ENCODE data around the gene OLFML1. TPM values are rescaled to one million over a fixed set of nuclear protein-coding genes. Genes with fewer than 3 reads are reported as not detected.

OLFML1 gene
- total RNA-seq, 4 donors from 2014 or later, result 1.2 to 13.1 (median 6.6) TPM

DNA sequence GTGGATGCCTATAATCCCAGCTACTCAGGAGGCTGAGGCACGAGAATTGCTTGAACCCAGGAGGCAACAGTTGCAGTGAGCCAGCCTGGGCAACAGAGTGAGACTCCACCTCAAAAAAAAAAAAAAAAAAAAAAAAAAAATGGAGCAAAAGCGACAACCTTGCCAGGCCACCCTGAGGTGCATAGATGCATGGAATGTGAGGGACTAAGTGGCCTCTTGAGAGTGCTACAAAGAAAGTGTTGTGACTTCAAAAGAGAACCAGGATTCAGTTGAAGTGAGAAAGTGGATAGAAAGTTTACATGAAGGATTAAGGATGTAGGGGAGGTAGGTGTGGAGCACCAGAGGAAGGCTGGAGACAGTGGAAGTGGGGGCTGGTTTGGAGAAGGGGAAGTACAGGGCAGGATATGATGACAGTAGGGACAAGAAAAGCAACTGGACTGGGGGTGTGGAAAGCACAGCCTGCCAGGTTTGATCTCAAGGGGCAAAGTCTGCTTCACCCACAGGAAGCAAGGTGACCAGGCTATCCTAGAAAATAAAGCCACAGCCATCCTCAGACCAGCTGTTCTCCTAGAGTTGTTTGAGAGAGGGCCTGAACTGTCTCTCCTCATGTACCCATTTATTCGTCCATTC lies 36.0 kb upstream of the OLFML1 start:
- peak overlapping the region in 1 of 4 donors; percentile 28 for H3K27ac ChIP-seq

GRCh38 chr11:7449841-7450214 lies 35.5 kb upstream of the OLFML1 start:
- Histone ChIP-seq H3K9me3 (no peaks in the 10 kb centered on the region), H3K27me3 (no peaks in the 10 kb centered on the region), H3K4me3 (no peak overlapping the region), H3K4me1 (peaks cover 0 to 22% (median 9%) of the 10 kb centered on the region in 4 donors), H3K36me3 (no peaks in the 10 kb centered on the region), H3K27ac (peak overlapping the region in 1 of 4 donors; percentile 28)
- WGBS, 2 donors, result 41 to 52% methylated on average over 4 of the region's 4 CpGs
- no peak for DNase-seq (ENCODE audit: low spot score in 2 of 2)
- no peak for TF ChIP-seq EP300 (IDR thresholded peaks at IDR 0.05)
- TF ChIP-seq, protein P1, sequence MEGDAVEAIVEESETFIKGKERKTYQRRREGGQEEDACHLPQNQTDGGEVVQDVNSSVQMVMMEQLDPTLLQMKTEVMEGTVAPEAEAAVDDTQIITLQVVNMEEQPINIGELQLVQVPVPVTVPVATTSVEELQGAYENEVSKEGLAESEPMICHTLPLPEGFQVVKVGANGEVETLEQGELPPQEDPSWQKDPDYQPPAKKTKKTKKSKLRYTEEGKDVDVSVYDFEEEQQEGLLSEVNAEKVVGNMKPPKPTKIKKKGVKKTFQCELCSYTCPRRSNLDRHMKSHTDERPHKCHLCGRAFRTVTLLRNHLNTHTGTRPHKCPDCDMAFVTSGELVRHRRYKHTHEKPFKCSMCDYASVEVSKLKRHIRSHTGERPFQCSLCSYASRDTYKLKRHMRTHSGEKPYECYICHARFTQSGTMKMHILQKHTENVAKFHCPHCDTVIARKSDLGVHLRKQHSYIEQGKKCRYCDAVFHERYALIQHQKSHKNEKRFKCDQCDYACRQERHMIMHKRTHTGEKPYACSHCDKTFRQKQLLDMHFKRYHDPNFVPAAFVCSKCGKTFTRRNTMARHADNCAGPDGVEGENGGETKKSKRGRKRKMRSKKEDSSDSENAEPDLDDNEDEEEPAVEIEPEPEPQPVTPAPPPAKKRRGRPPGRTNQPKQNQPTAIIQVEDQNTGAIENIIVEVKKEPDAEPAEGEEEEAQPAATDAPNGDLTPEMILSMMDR (IDR thresholded peaks at IDR 0.05), result no peak
- no peak for TF ChIP-seq POLR2A (IDR thresholded peaks at IDR 0.05)

More for the DNA sequence above, 36.0 kb upstream of the OLFML1 start:
- WGBS, 2 donors, result 82 to 84% methylated on average over 3 of the region's 3 CpGs
- Histone ChIP-seq H3K9me3 (no peaks in the 10 kb centered on the region), H3K4me1 (peaks cover 0 to 22% (median 9%) of the 10 kb centered on the region in 4 donors), H3K4me3 (no peak overlapping the region), H3K27me3 (no peaks in the 10 kb centered on the region), H3K36me3 (no peaks in the 10 kb centered on the region)
- TF ChIP-seq POLR2A (IDR thresholded peaks at IDR 0.05), result no peak
- TF ChIP-seq, protein P1 (IDR thresholded peaks at IDR 0.05), result no peak
- TF ChIP-seq EP300 (IDR thresholded peaks at IDR 0.05), result no peak
- DNase-seq (ENCODE audit: low spot score in 2 of 2), result no peak

GRCh38 chr11:7450836-7451235 lies 34.5 kb upstream of the OLFML1 start:
- no peaks in the 10 kb centered on the region for H3K9me3 ChIP-seq
- WGBS, 2 donors, result 42 to 46% methylated on average over 3 of the region's 3 CpGs
- no peak for DNase-seq (ENCODE audit: low spot score in 2 of 2)
- no peak overlapping the region for H3K27ac ChIP-seq
- no peaks in the 10 kb centered on the region for H3K36me3 ChIP-seq
- no peak for TF ChIP-seq EP300 (IDR thresholded peaks at IDR 0.05)
- TF ChIP-seq, protein P1 (IDR thresholded peaks at IDR 0.05), result no peak
- no peak for TF ChIP-seq POLR2A (IDR thresholded peaks at IDR 0.05)
- no peak overlapping the region for H3K4me3 ChIP-seq
- peaks cover 0 to 22% (median 9%) of the 10 kb centered on the region in 4 donors for H3K4me1 ChIP-seq
- no peaks in the 10 kb centered on the region for H3K27me3 ChIP-seq

DNA sequence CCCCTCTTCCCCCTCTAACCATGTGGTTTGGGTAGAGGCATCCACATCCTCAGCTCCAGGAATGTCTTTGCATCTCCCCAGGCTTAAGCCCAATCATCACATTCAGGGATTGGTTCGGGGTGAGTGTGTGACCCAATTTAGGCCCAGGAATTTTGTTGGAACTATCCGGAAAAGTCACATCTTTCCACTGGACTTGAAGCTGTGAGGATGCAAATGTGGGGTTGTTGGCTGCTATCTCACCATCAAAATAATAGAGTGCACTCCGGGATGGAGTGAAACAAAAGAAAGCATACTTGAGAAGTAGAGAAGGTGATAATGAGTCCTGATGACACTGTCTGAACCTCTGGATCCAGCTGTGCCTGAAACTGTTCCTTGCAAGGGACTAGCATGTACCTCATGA lies 33.8 kb upstream of the OLFML1 start:
- Histone ChIP-seq H3K9me3 (no peaks in the 10 kb centered on the region), H3K4me3 (no peak overlapping the region), H3K27ac (peak overlapping the region in 1 of 4 donors; percentile 48), H3K27me3 (no peaks in the 10 kb centered on the region), H3K4me1 (peaks cover 0 to 22% (median 9%) of the 10 kb centered on the region in 4 donors), H3K36me3 (no peaks in the 10 kb centered on the region)
- WGBS, 2 donors, result 63 to 78% methylated on average over 3 of the region's 3 CpGs
- TF ChIP-seq, protein P1 (IDR thresholded peaks at IDR 0.05), result no peak
- no peak for DNase-seq (ENCODE audit: low spot score in 2 of 2)

DNA sequence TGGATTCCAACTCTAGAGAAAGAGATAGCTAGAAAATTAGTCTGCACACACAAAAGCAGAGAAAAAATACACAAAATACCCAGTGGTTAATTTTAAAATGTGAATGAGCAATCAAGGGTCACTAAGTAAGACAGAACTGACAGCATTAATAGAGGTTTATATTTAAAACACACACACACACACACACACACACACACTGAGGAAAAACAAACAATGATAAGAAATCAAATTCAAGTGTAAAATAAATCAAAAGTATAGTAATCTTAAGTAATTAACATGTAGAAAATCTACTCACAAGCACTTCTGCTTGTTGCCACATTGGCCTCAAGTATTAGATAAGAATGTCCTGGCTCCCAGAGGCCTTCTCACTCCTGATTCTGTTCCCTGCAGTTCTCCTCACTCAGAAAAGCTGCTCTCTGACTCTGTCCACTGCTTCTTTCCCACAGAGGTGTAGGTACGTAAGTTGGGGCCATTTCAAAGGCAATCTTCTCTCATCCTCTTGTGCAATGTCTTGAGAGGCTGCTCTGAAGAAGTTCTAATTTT lies 33.3 kb upstream of the OLFML1 start:
- 87 to 93% methylated on average over 1 of the region's 1 CpG for WGBS, 2 donors
- no peak overlapping the region for H3K27ac ChIP-seq
- H3K4me3 ChIP-seq, result no peak overlapping the region
- H3K36me3 ChIP-seq, result no peaks in the 10 kb centered on the region
- H3K27me3 ChIP-seq, result no peaks in the 10 kb centered on the region
- TF ChIP-seq, protein P1 (IDR thresholded peaks at IDR 0.05), result no peak
- peaks cover 0 to 22% (median 9%) of the 10 kb centered on the region in 4 donors for H3K4me1 ChIP-seq
- DNase-seq (ENCODE audit: low spot score in 2 of 2), result no peak
- H3K9me3 ChIP-seq, result no peaks in the 10 kb centered on the region

Measured in tibial nerve (tissue), 4 donors.